ENCODE results near the gene ETDB. TPM values are rescaled to one million over a fixed set of nuclear protein-coding genes. Genes with fewer than 3 reads are reported as not detected.

Gene ETDB
- total and polyA plus RNA-seq, 2 of the 13 experiments (the other 11 are each of a cell fraction or from before 2014, with no cell fraction given), result not detected

- intact Hi-C loops (cut with micrococcal nuclease; ENCODE audit: unreplicated experiment), result no loop called here
These were observed 32.5 kb downstream of the ETDB start for GRCh38 chrX:135087867-135088266.

More at GRCh38 chrX:135087867-135088266, 32.5 kb downstream of the ETDB start:
- Histone ChIP-seq H3K9me3 (ENCODE audit: low read length) (no peaks in the 10 kb centered on the region), H3K4me3 (replicated peaks in 1 of 3; ENCODE audit: insufficient read depth in 1 of 3, low read depth in 2 of 3, low read length in 3 of 3) (no peak overlapping the region), H2AFZ (ENCODE audit: low read length) (no peak overlapping the region), H3K79me2 (ENCODE audit: insufficient read depth, low read length) (no peaks in the 10 kb centered on the region), H3K27ac (ENCODE audit: extremely low read length, insufficient read depth, low read length) (no peak overlapping the region), H4K20me1 (ENCODE audit: insufficient read depth, low read length) (no peaks in the 10 kb centered on the region), H3K9ac (ENCODE audit: insufficient read depth, low read depth, low read length) (no peak overlapping the region), H3K4me1 (ENCODE audit: insufficient read depth, low read length) (no peaks in the 10 kb centered on the region), H3K27me3 (ENCODE audit: control insufficient read depth in 1 of 2, insufficient read depth in 2 of 2, low read length in 2 of 2) (no peaks in the 10 kb centered on the region), H3K4me2 (ENCODE audit: low read depth, low read length) (no peak overlapping the region), H3K36me3 (replicated peaks in 1 of 2; ENCODE audit: control insufficient read depth in 1 of 2, insufficient read depth in 2 of 2, low read length in 2 of 2) (no peaks in the 10 kb centered on the region)
- in situ Hi-C loops (cut with HindIII; ENCODE audit: extremely low pct_ligation_motif_present, low pct_unique_long_range_greater_than_20kb), result no loop called here
- no TSS peak for BruUV-seq (replicated peaks)
- WGBS (ENCODE audit: low lambda C conversion rate), result 50% methylated on average over 2 of the region's 3 CpGs
- ATAC-seq, result no peak
- ChIA-PET POLR2A (no interaction called here), CTCF (ENCODE audit: low intra/inter-chr PET ratio, low total read pairs) (no interaction called here)
- FAIRE-seq, result no peak
- TF ChIP-seq TMF1 (CRISPR knock-in tag; IDR thresholded peaks at IDR 0.05; ENCODE audit: low read depth) (no peak), PAWR (CRISPR knock-in tag; IDR thresholded peaks at IDR 0.05; ENCODE audit: borderline replicate concordance) (no peak), THAP7 (CRISPR knock-in tag; IDR thresholded peaks at IDR 0.05) (no peak), SUZ12 (IDR thresholded peaks at IDR 0.05; ENCODE audit: low read depth, low read length) (no peak), PAXIP1 (CRISPR knock-in tag; conservative IDR thresholded peaks at IDR 0.05) (no peak)
- DNase-seq (ENCODE audit: low spot score), result no peak
